Measurements from ENCODE around the gene NBEAL2.

- no peak for TF ChIP-seq PATZ1 (CRISPR knock-in tag; IDR thresholded peaks at IDR 0.05; ENCODE audit: borderline replicate concordance)
- no peak for TF ChIP-seq RARB (CRISPR knock-in tag; IDR thresholded peaks at IDR 0.05)
- no peak for TF ChIP-seq CSRNP3 (CRISPR knock-in tag; IDR thresholded peaks at IDR 0.05)
- TF ChIP-seq SNAI2 (CRISPR knock-in tag; IDR thresholded peaks at IDR 0.05), result no peak
- TF ChIP-seq CSDC2 (CRISPR knock-in tag; IDR thresholded peaks at IDR 0.05), result no peak
- TF ChIP-seq OSR1 (CRISPR knock-in tag; IDR thresholded peaks at IDR 0.05), result no peak
- no peak for TF ChIP-seq ZNF70 (CRISPR knock-in tag; IDR thresholded peaks at IDR 0.05)
- TF ChIP-seq ZNF8 (CRISPR knock-in tag; IDR thresholded peaks at IDR 0.05), result no peak
Observed at GRCh38 chr3:47022641-47023071, 43.2 kb downstream of the NBEAL2 start.
